ENCODE measurements around the gene OSBP2. TPM values are rescaled to one million over a fixed set of nuclear protein-coding genes. Genes with fewer than 3 reads are reported as not detected.

OSBP2 gene
- total RNA-seq, 1 donor from 2014 or later = 0.58 TPM

- no peaks in the 10 kb centered on the region for H3K27me3 ChIP-seq
- H3K36me3 Mint-ChIP-seq = peaks cover 5% of the 10 kb centered on the region
Measured at GRCh38 chr22:30891443-30891755, 196.7 kb downstream of the OSBP2 start.

GRCh38 chr22:30891781-30892180 is 197.1 kb downstream of the OSBP2 start:
- H3K27me3 Mint-ChIP-seq (ENCODE audit: insufficient read depth, low read depth) = peaks cover 2% of the 10 kb centered on the region
- Histone ChIP-seq H3K79me2 (ENCODE audit: low read depth) (no peaks in the 10 kb centered on the region), H3K4me3 (no peak overlapping the region), H4K20me1 (ENCODE audit: low read depth) (no peaks in the 10 kb centered on the region), H3F3A (ENCODE audit: low read depth) (no peaks in the 10 kb centered on the region), H3K9me3 (ENCODE audit: low read depth) (no peaks in the 10 kb centered on the region), H2AFZ (replicated peaks) (no peak overlapping the region), H3K27ac (no peak overlapping the region), H3K27me3 (no peaks in the 10 kb centered on the region), H3K36me3 (no peaks in the 10 kb centered on the region), H3K9ac (no peak overlapping the region), H3K4me2 (no peak overlapping the region), H3K4me1 (no peaks in the 10 kb centered on the region)
- no peaks in the 10 kb centered on the region for H3K4me1 Mint-ChIP-seq
- peaks cover 5% of the 10 kb centered on the region for H3K36me3 Mint-ChIP-seq
- H3K27ac Mint-ChIP-seq = peak overlapping the region; percentile 94
- H3K9me3 Mint-ChIP-seq = no peaks in the 10 kb centered on the region
- TF ChIP-seq EZH2phosphoT487 (IDR thresholded peaks at IDR 0.05) (no peak), CTCF (IDR thresholded peaks at IDR 0.05) (no peak), EZH2 (IDR thresholded peaks at IDR 0.05) (no peak)
- DNase-seq (ENCODE audit: low spot score) = no peak
- H3K4me3 Mint-ChIP-seq = no peak overlapping the region

More at GRCh38 chr22:30891443-30891755, 196.7 kb downstream of the OSBP2 start:
- no peak overlapping the region for H3K27ac ChIP-seq
- no peaks in the 10 kb centered on the region for H3K9me3 Mint-ChIP-seq
- no peaks in the 10 kb centered on the region for H3K9me3 ChIP-seq (ENCODE audit: low read depth)
- no peak overlapping the region for H2AFZ ChIP-seq (replicated peaks)
- no peak overlapping the region for H3K9ac ChIP-seq
- no peaks in the 10 kb centered on the region for H3K79me2 ChIP-seq (ENCODE audit: low read depth)
- TF ChIP-seq EZH2phosphoT487 (IDR thresholded peaks at IDR 0.05) = no peak
- no peak for TF ChIP-seq CTCF (IDR thresholded peaks at IDR 0.05)
- TF ChIP-seq EZH2 (IDR thresholded peaks at IDR 0.05) = no peak
- H3K4me3 ChIP-seq = no peak overlapping the region
- no peaks in the 10 kb centered on the region for H3K36me3 ChIP-seq
- no peak for DNase-seq (ENCODE audit: low spot score)
- no peak overlapping the region for H3K4me2 ChIP-seq
- peak overlapping the region; percentile 94 for H3K27ac Mint-ChIP-seq
- no peaks in the 10 kb centered on the region for H3K4me1 ChIP-seq
- H3K4me1 Mint-ChIP-seq = no peaks in the 10 kb centered on the region
- H3K4me3 Mint-ChIP-seq = no peak overlapping the region
- peaks cover 5% of the 10 kb centered on the region for H3K27me3 Mint-ChIP-seq (ENCODE audit: insufficient read depth, low read depth)
- H3F3A ChIP-seq (ENCODE audit: low read depth) = no peaks in the 10 kb centered on the region
- H4K20me1 ChIP-seq (ENCODE audit: low read depth) = no peaks in the 10 kb centered on the region

GRCh38 chr22:30892286-30892685 is 197.6 kb downstream of the OSBP2 start:
- Histone ChIP-seq H3K4me1 (no peaks in the 10 kb centered on the region), H3K79me2 (ENCODE audit: low read depth) (no peaks in the 10 kb centered on the region), H3K9me3 (ENCODE audit: low read depth) (no peaks in the 10 kb centered on the region), H3K9ac (no peak overlapping the region), H3K36me3 (no peaks in the 10 kb centered on the region), H3F3A (ENCODE audit: low read depth) (no peaks in the 10 kb centered on the region), H4K20me1 (ENCODE audit: low read depth) (no peaks in the 10 kb centered on the region), H3K4me3 (no peak overlapping the region), H2AFZ (replicated peaks) (no peak overlapping the region), H3K27me3 (no peaks in the 10 kb centered on the region), H3K27ac (no peak overlapping the region), H3K4me2 (no peak overlapping the region)
- TF ChIP-seq CTCF (IDR thresholded peaks at IDR 0.05) = no peak
- TF ChIP-seq EZH2 (IDR thresholded peaks at IDR 0.05) = no peak
- Mint-ChIP-seq H3K27ac (no peak overlapping the region), H3K4me3 (no peak overlapping the region), H3K27me3 (ENCODE audit: insufficient read depth, low read depth) (peaks cover 2% of the 10 kb centered on the region), H3K36me3 (peaks cover 8% of the 10 kb centered on the region), H3K4me1 (no peaks in the 10 kb centered on the region), H3K9me3 (no peaks in the 10 kb centered on the region)
- no peak for DNase-seq (ENCODE audit: low spot score)

Data from neural progenitor cell (in vitro differentiated cells).